ENCODE data around the gene MEI1. TPM values are rescaled to one million over a fixed set of nuclear protein-coding genes. Genes with fewer than 3 reads are reported as not detected.
"Not testable (repeated sequence)": the region's sequence is repeated elsewhere in the genome, so short reads cannot be mapped to it uniquely, and the experiment has no call there.

MEI1 gene
- total and polyA plus RNA-seq, 4 donors: 1.5 to 3.6 (median 2.0) TPM

DNA sequence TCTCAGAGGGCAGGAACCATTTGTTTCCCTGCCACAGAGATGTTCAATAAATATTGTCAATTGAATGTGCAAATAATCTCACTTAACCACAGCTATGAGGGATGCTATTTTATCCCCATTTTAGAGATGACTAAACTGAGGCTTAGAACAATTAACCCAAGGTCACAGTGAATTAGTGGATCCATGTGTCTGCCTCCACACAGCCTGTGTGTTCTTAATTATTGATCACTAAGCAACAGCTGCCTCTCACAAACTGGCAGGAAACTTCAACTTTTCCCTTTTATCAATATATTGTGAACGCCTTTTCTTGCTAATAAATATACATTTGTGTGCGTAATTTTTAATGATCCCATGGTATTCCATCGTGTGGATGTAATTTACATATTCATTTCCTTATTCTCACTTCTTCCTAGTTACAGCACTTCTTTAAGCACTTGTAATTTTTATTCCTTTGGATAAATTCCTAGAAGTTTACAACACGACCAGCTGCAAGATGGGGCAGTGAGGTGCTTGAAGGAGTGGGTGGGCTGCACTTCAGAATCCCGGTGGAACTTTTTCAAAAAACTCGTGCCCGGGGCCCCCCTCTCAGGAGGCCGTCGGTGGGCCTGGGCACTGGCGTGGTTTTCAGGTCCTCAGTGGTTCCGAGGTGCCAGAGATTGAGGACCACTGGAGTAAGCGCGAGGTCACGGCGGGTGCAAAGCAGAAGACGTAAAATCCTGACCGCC, 132.7 kb downstream of the MEI1 start:
- 0% methylated on average over 14 of the region's 17 CpGs for WGBS (ENCODE audit: insufficient coverage)
- no peaks in the 10 kb centered on the region for H3K27me3 ChIP-seq (ENCODE audit: control insufficient read depth, insufficient read depth, low read length)
- peaks cover 38% of the 10 kb centered on the region for H3K4me1 ChIP-seq (ENCODE audit: control insufficient read depth, insufficient read depth, low read length)
- DNase-seq (ENCODE audit: low read depth in 4 of 6, low spot score in 6 of 6): no peak
- peaks cover 12% of the 10 kb centered on the region for H3K36me3 ChIP-seq (ENCODE audit: control insufficient read depth, insufficient read depth, low read length)
- peak overlapping the region; percentile 98 for H3K27ac ChIP-seq (ENCODE audit: low read depth, low read length)
- peak overlapping the region; percentile 74 for H3K4me3 ChIP-seq (ENCODE audit: low read depth, low read length)
- no peaks in the 10 kb centered on the region for H3K9me3 ChIP-seq (ENCODE audit: control insufficient read depth, insufficient read depth, low read length)

DNA sequence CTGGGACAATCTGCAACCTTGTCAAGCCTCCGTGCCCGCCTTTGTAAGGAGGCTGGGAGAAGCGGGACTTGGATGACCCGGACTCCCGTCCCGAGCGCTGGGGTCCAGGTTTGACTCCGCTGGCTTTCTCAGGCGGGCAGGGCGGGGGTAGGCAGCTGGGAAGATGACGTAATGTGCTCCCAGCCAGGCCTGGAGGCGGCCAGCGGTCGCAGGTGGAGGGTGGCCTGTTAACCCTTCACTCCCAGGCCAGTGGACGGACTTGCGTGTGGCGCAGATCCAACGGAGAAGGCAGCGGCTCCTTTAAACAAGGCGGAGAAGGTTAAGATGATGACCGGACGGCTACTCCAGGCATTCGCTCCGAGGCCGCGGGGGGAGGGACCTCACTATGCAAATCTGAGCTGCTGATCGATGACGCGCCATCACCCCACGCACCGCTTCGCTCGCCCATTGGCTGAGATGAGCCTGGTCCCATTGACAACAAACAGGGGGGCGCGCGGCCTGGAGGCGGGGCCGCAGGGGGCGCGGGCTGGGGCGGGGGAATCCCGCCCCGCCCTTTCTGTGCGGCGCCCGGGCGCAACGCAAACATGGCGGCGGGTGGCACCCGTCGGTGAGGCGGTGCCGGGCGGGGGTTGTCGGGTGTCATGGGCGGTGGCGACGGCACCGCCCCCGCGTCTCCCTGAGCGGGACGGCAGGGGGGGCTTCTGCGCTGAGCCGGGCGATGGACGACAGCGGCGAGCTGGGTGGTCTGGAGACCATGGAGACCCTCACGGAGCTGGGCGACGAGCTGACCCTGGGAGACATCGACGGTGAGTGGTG, 133.5 kb downstream of the MEI1 start, which contains the start of gene SREBF2:
Gene SREBF2, plus strand, starts transcription at position 553 of the 816 bp plus-strand sequence. Its CDS starts 166 bp downstream, at position 719.
- Histone ChIP-seq H3K27me3 (ENCODE audit: control insufficient read depth, insufficient read depth, low read length) (no peaks in the 10 kb centered on the region), H3K4me1 (ENCODE audit: control insufficient read depth, insufficient read depth, low read length) (peaks cover 31% of the 10 kb centered on the region), H3K4me3 (ENCODE audit: low read depth, low read length) (peak within 1 kb of the TSS; percentile 74), H3K36me3 (ENCODE audit: control insufficient read depth, insufficient read depth, low read length) (peaks cover 14% of the 10 kb centered on the region), H3K27ac (ENCODE audit: low read depth, low read length) (peak within 1 kb of the TSS; percentile 98), H3K9me3 (ENCODE audit: control insufficient read depth, insufficient read depth, low read length) (no peaks in the 10 kb centered on the region)
- 0% methylated on average over 75 of the region's 75 CpGs for WGBS (ENCODE audit: insufficient coverage)
- DNase-seq (ENCODE audit: low read depth in 4 of 6, low spot score in 6 of 6): peak; percentile 98 to 100 (median 100)

DNA sequence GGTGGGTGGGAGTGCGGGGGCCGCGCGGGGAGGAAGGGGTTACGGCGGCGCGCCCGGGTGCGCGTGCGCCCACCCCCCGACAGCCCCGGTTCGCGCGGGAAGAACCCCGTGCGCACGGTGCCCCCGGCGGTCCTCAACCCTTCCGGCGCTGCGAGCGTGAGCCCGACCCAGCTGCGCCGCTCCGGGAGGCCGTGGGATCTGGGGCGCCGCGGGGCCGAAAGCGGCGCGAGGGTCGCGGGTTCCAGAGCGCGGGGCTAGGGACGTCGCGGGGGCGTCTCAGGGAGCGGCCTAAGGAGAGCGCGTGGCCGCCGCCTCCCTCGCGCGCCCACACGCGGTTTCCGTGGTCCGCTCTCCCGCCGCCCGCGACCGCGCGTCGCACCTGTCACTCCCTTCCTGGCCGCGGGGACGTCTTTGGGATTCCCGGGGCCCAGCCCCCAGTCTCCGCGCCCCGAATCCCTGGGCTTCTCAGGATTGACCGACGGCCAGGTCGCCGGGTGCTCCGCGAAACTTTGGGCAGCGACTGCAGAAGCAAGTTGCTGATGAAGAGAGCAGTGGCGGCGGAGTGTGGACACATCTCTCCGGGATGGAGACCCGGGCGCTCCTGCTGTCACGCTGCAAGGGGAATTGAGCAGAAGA, 134.2 kb downstream of the MEI1 start:
- under 1% methylated on average over 83 of the region's 86 CpGs for WGBS (ENCODE audit: insufficient coverage)
- Histone ChIP-seq H3K4me1 (ENCODE audit: control insufficient read depth, insufficient read depth, low read length) (peaks cover 26% of the 10 kb centered on the region), H3K9me3 (ENCODE audit: control insufficient read depth, insufficient read depth, low read length) (no peaks in the 10 kb centered on the region), H3K27me3 (ENCODE audit: control insufficient read depth, insufficient read depth, low read length) (no peaks in the 10 kb centered on the region), H3K27ac (ENCODE audit: low read depth, low read length) (peak overlapping the region; percentile 88), H3K36me3 (ENCODE audit: control insufficient read depth, insufficient read depth, low read length) (peaks cover 19% of the 10 kb centered on the region), H3K4me3 (ENCODE audit: low read depth, low read length) (peak overlapping the region; percentile 73)
- DNase-seq (ENCODE audit: low read depth in 4 of 6, low spot score in 6 of 6): peak in 4 of 6 donors; percentile 37 to 76 (median 60)

DNA sequence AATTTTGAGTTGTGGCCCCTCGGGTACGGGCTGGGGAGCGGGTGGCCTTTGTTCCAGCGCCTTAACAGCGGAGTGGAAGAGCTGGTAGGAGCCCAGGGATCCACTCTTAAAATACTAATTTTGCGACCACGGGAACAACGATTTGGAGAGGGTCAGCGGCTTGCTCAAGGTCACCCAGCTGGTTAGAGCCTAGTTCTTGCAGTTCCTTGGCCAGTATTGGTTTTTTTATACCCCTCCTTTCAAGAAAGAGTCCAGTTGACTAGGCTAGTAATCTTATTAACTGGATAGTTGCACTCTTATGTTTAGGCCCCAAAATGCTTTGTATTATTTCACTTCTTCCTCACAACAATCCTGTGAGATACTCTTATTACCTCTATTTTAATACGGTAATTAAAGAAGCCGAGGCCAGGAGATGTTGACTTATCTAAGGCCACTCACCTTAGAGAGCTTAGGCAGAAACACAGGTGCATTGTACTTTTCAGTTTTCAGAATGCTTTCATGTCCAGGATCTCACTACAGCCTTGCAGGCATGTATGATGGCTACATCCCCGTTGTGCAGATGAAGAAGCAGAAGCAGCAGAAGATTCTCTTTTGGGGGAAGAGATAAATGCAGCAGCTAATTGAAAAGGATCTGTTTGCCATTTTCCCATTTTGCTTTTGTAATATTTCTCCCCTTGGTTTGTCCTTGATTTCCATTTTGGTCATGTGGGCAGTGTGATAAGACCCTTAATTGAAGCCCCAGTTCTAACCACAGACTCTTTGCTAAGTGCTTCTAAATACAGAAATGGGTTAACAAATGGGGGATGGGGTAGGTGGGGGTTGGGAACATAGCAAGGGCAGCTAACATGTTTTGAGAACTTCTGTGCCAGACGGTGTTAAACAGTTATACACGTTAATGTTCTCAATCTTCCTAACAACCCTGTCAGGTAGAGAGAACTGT, 135.0 kb downstream of the MEI1 start:
- H3K27ac ChIP-seq (ENCODE audit: low read depth, low read length): peak overlapping the region; percentile 88
- DNase-seq (ENCODE audit: low read depth in 4 of 6, low spot score in 6 of 6): peak in 2 of 6 donors; percentile 40 to 52
- peaks cover 23% of the 10 kb centered on the region for H3K4me1 ChIP-seq (ENCODE audit: control insufficient read depth, insufficient read depth, low read length)
- H3K4me3 ChIP-seq (ENCODE audit: low read depth, low read length): peak overlapping the region; percentile 73
- 6% methylated on average over 11 of the region's 14 CpGs for WGBS (ENCODE audit: insufficient coverage)
- H3K9me3 ChIP-seq (ENCODE audit: control insufficient read depth, insufficient read depth, low read length): no peaks in the 10 kb centered on the region
- H3K36me3 ChIP-seq (ENCODE audit: control insufficient read depth, insufficient read depth, low read length): peaks cover 27% of the 10 kb centered on the region
- no peaks in the 10 kb centered on the region for H3K27me3 ChIP-seq (ENCODE audit: control insufficient read depth, insufficient read depth, low read length)

DNA sequence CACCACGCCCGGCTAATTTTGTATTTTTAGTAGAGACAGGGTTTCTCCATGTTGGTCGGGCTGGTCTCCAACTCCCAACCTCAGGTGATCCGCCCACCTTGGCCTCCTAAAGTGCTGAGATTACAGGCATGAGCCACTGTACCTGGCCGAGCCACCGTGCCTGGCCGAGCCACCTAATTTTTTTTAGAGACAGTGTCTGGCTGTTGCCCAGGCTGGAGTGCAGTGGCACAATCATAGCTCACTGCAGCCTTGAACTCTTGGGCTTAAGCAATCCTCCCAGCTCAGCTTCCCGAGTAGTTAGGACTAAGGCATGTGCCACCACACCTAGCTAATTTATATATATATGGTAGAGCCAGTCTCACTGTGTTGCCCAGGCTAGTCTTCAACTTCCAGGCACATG, 136.2 kb downstream of the MEI1 start:
- H3K4me3 ChIP-seq (ENCODE audit: low read depth, low read length); H3K27ac ChIP-seq (ENCODE audit: low read depth, low read length); DNase-seq (ENCODE audit: low read depth in 4 of 6, low spot score in 6 of 6); H3K9me3 ChIP-seq (ENCODE audit: control insufficient read depth, insufficient read depth, low read length); H3K27me3 ChIP-seq (ENCODE audit: control insufficient read depth, insufficient read depth, low read length): not testable (repeated sequence)
- Histone ChIP-seq H3K4me1 (ENCODE audit: control insufficient read depth, insufficient read depth, low read length) (peaks cover 27% of the 10 kb centered on the region), H3K36me3 (ENCODE audit: control insufficient read depth, insufficient read depth, low read length) (peaks cover 35% of the 10 kb centered on the region)
- WGBS (ENCODE audit: insufficient coverage): 84% methylated on average over 4 of the region's 8 CpGs

DNA sequence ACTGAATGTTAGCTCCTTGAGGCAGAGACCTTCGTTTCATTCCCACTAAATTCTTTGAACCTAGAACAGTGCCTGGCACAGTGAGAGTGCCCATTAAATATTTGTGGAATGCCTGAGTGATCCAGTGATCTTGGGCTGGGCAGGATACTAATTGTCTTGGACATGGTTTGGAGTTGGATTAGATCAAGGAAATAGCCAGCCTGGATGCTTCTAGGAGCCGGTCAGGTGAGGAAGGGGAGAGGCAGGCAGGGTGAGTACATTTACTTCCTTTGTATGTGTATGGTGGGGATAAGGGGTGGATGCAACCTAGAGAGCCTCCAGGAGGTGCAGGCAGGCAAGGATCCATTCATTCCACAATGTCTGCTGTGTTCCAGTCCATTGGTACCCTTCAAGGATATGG, 137.2 kb downstream of the MEI1 start:
- Histone ChIP-seq H3K36me3 (ENCODE audit: control insufficient read depth, insufficient read depth, low read length) (peaks cover 38% of the 10 kb centered on the region), H3K9me3 (ENCODE audit: control insufficient read depth, insufficient read depth, low read length) (no peaks in the 10 kb centered on the region), H3K4me3 (ENCODE audit: low read depth, low read length) (no peak overlapping the region), H3K27me3 (ENCODE audit: control insufficient read depth, insufficient read depth, low read length) (no peaks in the 10 kb centered on the region), H3K27ac (ENCODE audit: low read depth, low read length) (no peak overlapping the region), H3K4me1 (ENCODE audit: control insufficient read depth, insufficient read depth, low read length) (peaks cover 28% of the 10 kb centered on the region)
- DNase-seq (ENCODE audit: low read depth in 4 of 6, low spot score in 6 of 6): no peak
- WGBS (ENCODE audit: insufficient coverage): 100% methylated on average over 1 of the region's 2 CpGs

DNA sequence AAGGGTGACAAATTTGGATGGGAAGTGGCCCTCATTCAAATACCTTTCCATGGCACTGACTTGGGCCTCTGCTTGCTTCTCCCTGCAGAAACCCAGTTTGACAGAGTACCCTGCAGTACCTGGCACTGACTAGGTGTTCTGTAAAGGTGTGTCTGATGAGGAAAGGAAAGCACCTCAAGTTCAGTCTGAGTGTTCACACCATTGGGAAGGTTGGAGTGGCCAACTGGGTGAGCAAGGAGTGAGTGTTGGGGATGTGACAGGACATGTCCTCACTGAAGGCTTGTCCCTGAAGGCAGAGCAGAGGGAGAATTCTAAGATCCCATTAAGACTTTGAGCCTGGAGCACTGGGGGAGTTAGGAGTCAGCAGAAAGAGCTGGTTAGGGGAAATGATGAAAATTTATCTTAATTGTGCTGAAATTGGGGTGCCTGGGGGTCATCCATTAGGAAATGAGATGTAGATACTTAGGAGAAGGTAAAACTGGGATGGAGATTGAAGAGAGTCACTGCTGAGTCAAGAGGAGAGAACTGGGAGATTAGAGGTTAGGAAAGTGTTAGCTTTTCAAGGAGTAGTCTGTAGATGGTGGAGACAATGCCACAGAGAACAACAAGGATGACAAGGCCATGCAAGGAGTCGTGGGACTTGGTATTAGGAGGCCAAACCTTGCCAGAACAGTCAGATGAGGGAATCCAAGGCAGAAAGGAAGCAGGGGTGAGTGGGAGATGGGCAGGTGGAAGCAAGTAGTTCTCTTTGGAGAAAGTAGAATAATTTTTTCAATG, 139.7 kb downstream of the MEI1 start:
- Histone ChIP-seq H3K27ac (ENCODE audit: low read depth, low read length) (peak overlapping the region; percentile 25), H3K9me3 (ENCODE audit: control insufficient read depth, insufficient read depth, low read length) (no peaks in the 10 kb centered on the region), H3K27me3 (ENCODE audit: control insufficient read depth, insufficient read depth, low read length) (no peaks in the 10 kb centered on the region), H3K4me3 (ENCODE audit: low read depth, low read length) (no peak overlapping the region), H3K36me3 (ENCODE audit: control insufficient read depth, insufficient read depth, low read length) (peaks cover 38% of the 10 kb centered on the region), H3K4me1 (ENCODE audit: control insufficient read depth, insufficient read depth, low read length) (peaks cover 23% of the 10 kb centered on the region)
- DNase-seq (ENCODE audit: low read depth in 4 of 6, low spot score in 6 of 6): no peak
- 83% methylated on average over 1 of the region's 1 CpG for WGBS (ENCODE audit: insufficient coverage)

DNA sequence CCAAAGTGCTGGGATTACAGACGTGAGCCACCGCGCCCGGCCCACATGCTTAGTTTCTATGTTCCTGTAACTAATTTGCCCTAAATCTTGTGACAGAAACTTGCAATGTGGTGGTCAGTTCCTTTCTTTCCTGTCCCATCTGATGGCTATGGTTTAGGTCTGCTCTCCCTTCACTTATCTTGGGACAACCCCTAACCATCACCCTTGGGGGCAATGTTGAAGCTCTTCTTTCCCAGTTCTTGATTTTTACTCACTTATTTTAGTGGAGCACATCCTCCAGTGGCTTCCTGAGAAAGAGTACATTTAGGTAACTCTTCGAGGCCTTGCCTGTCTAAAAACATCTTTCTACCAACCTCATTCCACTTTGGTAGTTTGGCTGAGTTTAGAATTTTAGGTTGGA, 140.9 kb downstream of the MEI1 start:
- no peaks in the 10 kb centered on the region for H3K27me3 ChIP-seq (ENCODE audit: control insufficient read depth, insufficient read depth, low read length)
- 94% methylated on average over 4 of the region's 5 CpGs for WGBS (ENCODE audit: insufficient coverage)
- peaks cover 26% of the 10 kb centered on the region for H3K4me1 ChIP-seq (ENCODE audit: control insufficient read depth, insufficient read depth, low read length)
- H3K36me3 ChIP-seq (ENCODE audit: control insufficient read depth, insufficient read depth, low read length): peaks cover 38% of the 10 kb centered on the region
- no peaks in the 10 kb centered on the region for H3K9me3 ChIP-seq (ENCODE audit: control insufficient read depth, insufficient read depth, low read length)
- no peak overlapping the region for H3K4me3 ChIP-seq (ENCODE audit: low read depth, low read length)
- DNase-seq (ENCODE audit: low read depth in 4 of 6, low spot score in 6 of 6): no peak
- H3K27ac ChIP-seq (ENCODE audit: low read depth, low read length): peak overlapping the region; percentile 76

Data from spinal cord (tissue), 10 donors.